ENCODE measurements around the gene GRM5.
"Not testable (repeated sequence)": the region's sequence is repeated elsewhere in the genome, so short reads cannot be mapped to it uniquely, and the experiment has no call there.

- not testable (repeated sequence) for TF ChIP-seq CTCF, POLR2A (IDR thresholded peaks at IDR 0.05)
These were observed 214.2 kb downstream of the GRM5 start for GRCh38 chr11:88851547-88851946.

Measured in stomach (tissue), 4 donors.